ENCODE measurements around the gene ALDH2.

The ALDH2 gene

DNA sequence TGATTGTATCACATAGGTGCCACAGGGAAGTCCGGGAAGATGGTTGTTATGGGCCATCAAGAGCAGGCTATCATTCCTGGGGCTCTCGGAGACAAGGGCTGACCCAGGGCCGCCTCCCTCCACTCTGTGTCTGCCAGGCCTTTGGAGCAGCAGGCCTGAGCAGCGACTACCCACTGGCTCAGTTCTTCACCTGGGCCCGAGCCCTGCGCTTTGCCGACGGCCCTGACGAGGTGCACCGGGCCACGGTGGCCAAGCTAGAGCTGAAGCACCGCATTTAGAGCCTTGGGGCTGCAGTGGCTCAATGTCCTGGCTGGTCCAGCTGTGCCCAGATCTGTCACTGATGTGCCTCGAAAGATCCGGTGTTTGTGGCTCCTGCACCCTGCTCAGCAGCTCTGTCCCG lies 10.5 kb upstream of the ALDH2 start:
- in situ Hi-C loops (cut with HindIII; ENCODE audit: low pct_ligation_motif_present, low sequenced_read_pairs): no loop called here
- TF ChIP-seq, protein P1, sequence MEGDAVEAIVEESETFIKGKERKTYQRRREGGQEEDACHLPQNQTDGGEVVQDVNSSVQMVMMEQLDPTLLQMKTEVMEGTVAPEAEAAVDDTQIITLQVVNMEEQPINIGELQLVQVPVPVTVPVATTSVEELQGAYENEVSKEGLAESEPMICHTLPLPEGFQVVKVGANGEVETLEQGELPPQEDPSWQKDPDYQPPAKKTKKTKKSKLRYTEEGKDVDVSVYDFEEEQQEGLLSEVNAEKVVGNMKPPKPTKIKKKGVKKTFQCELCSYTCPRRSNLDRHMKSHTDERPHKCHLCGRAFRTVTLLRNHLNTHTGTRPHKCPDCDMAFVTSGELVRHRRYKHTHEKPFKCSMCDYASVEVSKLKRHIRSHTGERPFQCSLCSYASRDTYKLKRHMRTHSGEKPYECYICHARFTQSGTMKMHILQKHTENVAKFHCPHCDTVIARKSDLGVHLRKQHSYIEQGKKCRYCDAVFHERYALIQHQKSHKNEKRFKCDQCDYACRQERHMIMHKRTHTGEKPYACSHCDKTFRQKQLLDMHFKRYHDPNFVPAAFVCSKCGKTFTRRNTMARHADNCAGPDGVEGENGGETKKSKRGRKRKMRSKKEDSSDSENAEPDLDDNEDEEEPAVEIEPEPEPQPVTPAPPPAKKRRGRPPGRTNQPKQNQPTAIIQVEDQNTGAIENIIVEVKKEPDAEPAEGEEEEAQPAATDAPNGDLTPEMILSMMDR (IDR thresholded peaks at IDR 0.05; ENCODE audit: low read depth, low read length, missing control alignments): no peak
- no peak overlapping the region for H3K4me3 ChIP-seq (ENCODE audit: low read depth, low read length)
- no peak overlapping the region for H3K27ac ChIP-seq
- H3K27me3 ChIP-seq (replicated peaks): no peaks in the 10 kb centered on the region
- H3K36me3 ChIP-seq (replicated peaks): no peaks in the 10 kb centered on the region
- DNase-seq: no peak

DNA sequence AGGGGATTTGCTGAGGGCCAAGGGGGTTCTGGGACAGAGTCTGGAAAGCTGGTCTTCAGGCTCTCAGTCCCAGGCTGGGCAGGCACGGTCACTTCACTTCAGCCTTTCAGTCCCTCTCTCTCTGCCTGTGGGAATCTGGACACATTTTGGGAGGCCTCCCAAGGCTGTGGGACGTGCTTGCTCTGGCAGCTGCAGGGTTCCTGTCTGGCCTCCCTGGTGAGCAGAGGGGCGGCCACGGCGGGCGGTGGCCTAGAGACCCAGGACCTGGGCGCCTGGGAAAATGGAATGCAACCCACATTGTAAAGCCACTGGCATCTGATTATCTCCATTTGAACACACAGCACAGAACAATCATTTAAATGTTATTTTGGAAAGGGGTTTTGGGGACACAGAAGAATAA lies 10.1 kb upstream of the ALDH2 start:
- H3K4me3 ChIP-seq (ENCODE audit: low read depth, low read length): no peak overlapping the region
- TF ChIP-seq, protein P1 (IDR thresholded peaks at IDR 0.05; ENCODE audit: low read depth, low read length, missing control alignments): no peak
- in situ Hi-C loops (cut with HindIII; ENCODE audit: low pct_ligation_motif_present, low sequenced_read_pairs): no loop called here
- no peaks in the 10 kb centered on the region for H3K27me3 ChIP-seq (replicated peaks)
- no peaks in the 10 kb centered on the region for H3K36me3 ChIP-seq (replicated peaks)
- no peak overlapping the region for H3K27ac ChIP-seq
- DNase-seq: no peak

DNA sequence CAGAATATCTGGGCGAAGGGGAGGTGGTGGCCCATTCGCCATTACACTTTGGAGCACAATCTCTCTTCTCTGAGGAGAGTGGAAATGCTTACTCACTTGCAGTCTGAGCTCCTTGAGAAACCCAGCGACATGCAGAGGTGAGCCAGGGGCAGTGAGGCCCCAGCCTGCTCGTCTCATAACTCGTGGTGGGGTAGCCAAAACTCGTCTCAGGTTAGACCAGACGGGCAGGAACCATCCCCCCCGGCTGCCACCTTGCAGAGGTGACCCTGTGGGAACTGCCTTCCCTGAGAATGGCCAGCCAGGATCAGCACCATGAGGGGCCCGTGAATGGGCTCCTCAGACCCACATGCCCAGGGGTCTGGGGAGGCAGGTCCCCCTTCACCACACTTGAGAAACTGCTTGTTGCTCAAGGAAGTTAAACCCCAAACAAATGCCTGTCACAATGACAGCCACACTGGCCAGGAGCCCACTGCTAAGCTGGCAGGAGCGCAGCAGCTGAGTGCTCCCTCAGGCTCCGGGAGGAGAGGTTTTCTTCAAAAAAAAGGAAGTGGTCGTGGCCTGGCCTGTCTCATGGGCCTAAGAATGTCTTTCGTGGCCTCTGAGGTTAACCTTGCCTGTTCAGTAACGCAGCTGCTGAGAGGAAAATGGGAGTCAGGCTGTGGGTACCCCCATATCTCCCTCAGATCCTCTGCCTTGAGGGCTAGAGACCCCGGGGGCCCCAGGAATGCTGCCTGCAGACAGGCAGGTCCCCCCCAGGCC lies 9.2 kb upstream of the ALDH2 start:
- TF ChIP-seq, protein P1 (IDR thresholded peaks at IDR 0.05; ENCODE audit: low read depth, low read length, missing control alignments): no peak
- Histone ChIP-seq H3K36me3 (replicated peaks) (no peaks in the 10 kb centered on the region), H3K4me3 (ENCODE audit: low read depth, low read length) (no peak overlapping the region), H3K27me3 (replicated peaks) (no peaks in the 10 kb centered on the region), H3K27ac (no peak overlapping the region)
- peak; percentile 33 for DNase-seq
- in situ Hi-C loops (cut with HindIII; ENCODE audit: low pct_ligation_motif_present, low sequenced_read_pairs): no loop called here

- Histone ChIP-seq H3K4me3 (ENCODE audit: low read depth, low read length) (no peak overlapping the region), H3K27ac (no peak overlapping the region), H3K27me3 (replicated peaks) (no peaks in the 10 kb centered on the region), H3K36me3 (replicated peaks) (no peaks in the 10 kb centered on the region)
- TF ChIP-seq, protein P1 (IDR thresholded peaks at IDR 0.05; ENCODE audit: low read depth, low read length, missing control alignments): no peak
- in situ Hi-C loops (cut with HindIII; ENCODE audit: low pct_ligation_motif_present, low sequenced_read_pairs): no loop called here
- DNase-seq: no peak
These were observed 8.6 kb upstream of the ALDH2 start for GRCh38 chr12:111758120-111758561.

- Histone ChIP-seq H3K27me3 (replicated peaks) (no peaks in the 10 kb centered on the region), H3K4me3 (ENCODE audit: low read depth, low read length) (no peak overlapping the region), H3K27ac (no peak overlapping the region), H3K36me3 (replicated peaks) (no peaks in the 10 kb centered on the region)
- TF ChIP-seq, protein P1 (IDR thresholded peaks at IDR 0.05; ENCODE audit: low read depth, low read length, missing control alignments): no peak
- no peak for DNase-seq
- in situ Hi-C loops (cut with HindIII; ENCODE audit: low pct_ligation_motif_present, low sequenced_read_pairs): no loop called here
These were observed 7.5 kb upstream of the ALDH2 start for GRCh38 chr12:111759271-111759670.

DNA sequence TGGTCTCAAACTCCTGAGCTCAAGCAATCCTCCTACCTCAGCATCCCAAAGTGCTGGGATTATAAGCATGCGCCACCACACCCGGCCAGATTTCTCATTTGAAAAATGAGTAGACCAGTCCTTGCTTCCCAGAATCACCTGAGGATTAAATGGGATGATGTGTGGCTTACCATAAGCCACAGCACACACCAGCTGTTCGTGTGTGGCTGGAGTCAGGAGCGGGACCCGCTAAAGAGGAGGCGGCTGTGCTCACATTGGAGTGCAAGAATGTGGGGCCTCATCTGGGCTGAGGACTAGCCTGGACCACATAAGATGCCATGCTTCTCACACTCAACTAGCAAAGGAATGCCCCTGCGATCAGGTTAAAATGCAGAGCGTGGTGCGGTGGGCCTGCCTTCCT lies 6.7 kb upstream of the ALDH2 start:
- TF ChIP-seq, protein P1 (IDR thresholded peaks at IDR 0.05; ENCODE audit: low read depth, low read length, missing control alignments): no peak
- in situ Hi-C loops (cut with HindIII; ENCODE audit: low pct_ligation_motif_present, low sequenced_read_pairs): no loop called here
- Histone ChIP-seq H3K36me3 (replicated peaks) (no peaks in the 10 kb centered on the region), H3K4me3 (ENCODE audit: low read depth, low read length) (no peak overlapping the region), H3K27ac (no peak overlapping the region), H3K27me3 (replicated peaks) (no peaks in the 10 kb centered on the region)
- no peak for DNase-seq
